ENCODE measurements around the gene NCAPG. TPM values are rescaled to one million over a fixed set of nuclear protein-coding genes. Genes with fewer than 3 reads are reported as not detected.

The NCAPG gene
- total and polyA plus RNA-seq, 2 donors (not counting 1 experiment from before 2014, with no cell fraction given) = 8.0 to 10.1 TPM

- Histone ChIP-seq H3K27me3 (ENCODE audit: control insufficient read depth, insufficient read depth, low read length) (peaks cover 19% of the 10 kb centered on the region), H3K9ac (ENCODE audit: insufficient read depth, low read length) (no peak overlapping the region), H3K4me3 (replicated peaks in 1 of 4; ENCODE audit: control extremely low read depth in 1 of 4, insufficient read depth in 1 of 4, low read depth in 3 of 4, low read length in 4 of 4) (no peak overlapping the region), H3K79me2 (ENCODE audit: control insufficient read depth, insufficient read depth, low read length) (no peaks in the 10 kb centered on the region), H3K4me2 (ENCODE audit: extremely low read depth, insufficient read depth, low read length) (no peak overlapping the region), H3K4me1 (ENCODE audit: control insufficient read depth, extremely low read depth, insufficient read depth, low read length) (peaks cover 2% of the 10 kb centered on the region), H2AFZ (ENCODE audit: low read length) (no peak overlapping the region), H3K27ac (ENCODE audit: insufficient read depth, low read length) (no peak overlapping the region), H3K9me3 (ENCODE audit: control insufficient read depth, insufficient read depth, low read depth, low read length) (no peaks in the 10 kb centered on the region), H3K36me3 (ENCODE audit: control insufficient read depth, insufficient read depth, low read length) (no peaks in the 10 kb centered on the region), H4K20me1 (ENCODE audit: control insufficient read depth, extremely low read depth, insufficient read depth, low read length) (no peaks in the 10 kb centered on the region)
- no peak for DNase-seq (ENCODE audit: low read depth in 2 of 2)
- no peak for TF ChIP-seq EZH2 (IDR thresholded peaks at IDR 0.05; ENCODE audit: low read length, missing control alignments)
- no peak for TF ChIP-seq CTCF (conservative IDR thresholded peaks at IDR 0.05 in 1 of 2, IDR thresholded peaks at IDR 0.05 in 1 of 2; ENCODE audit: low read depth in 1 of 2, low read length in 2 of 2)
Measured at GRCh38 chr4:17778431-17778830, 32.3 kb upstream of the NCAPG start.

GRCh38 chr4:17780501-17781299, 30.1 kb upstream of the NCAPG start:
- Histone ChIP-seq H3K79me2 (ENCODE audit: control insufficient read depth, insufficient read depth, low read length) (no peaks in the 10 kb centered on the region), H3K4me3 (replicated peaks in 1 of 4; ENCODE audit: control extremely low read depth in 1 of 4, insufficient read depth in 1 of 4, low read depth in 3 of 4, low read length in 4 of 4) (peak overlapping the region; percentile 38 to 56 (median 42)), H3K4me1 (ENCODE audit: control insufficient read depth, extremely low read depth, insufficient read depth, low read length) (peaks cover 2% of the 10 kb centered on the region), H3K4me2 (ENCODE audit: extremely low read depth, insufficient read depth, low read length) (peak overlapping the region; percentile 81), H3K9me3 (ENCODE audit: control insufficient read depth, insufficient read depth, low read depth, low read length) (no peaks in the 10 kb centered on the region), H3K9ac (ENCODE audit: insufficient read depth, low read length) (no peak overlapping the region), H4K20me1 (ENCODE audit: control insufficient read depth, extremely low read depth, insufficient read depth, low read length) (no peaks in the 10 kb centered on the region), H3K36me3 (ENCODE audit: control insufficient read depth, insufficient read depth, low read length) (no peaks in the 10 kb centered on the region), H3K27ac (ENCODE audit: insufficient read depth, low read length) (no peak overlapping the region), H2AFZ (ENCODE audit: low read length) (peak overlapping the region; percentile 43), H3K27me3 (ENCODE audit: control insufficient read depth, insufficient read depth, low read length) (peaks cover 19% of the 10 kb centered on the region)
- TF ChIP-seq CTCF (conservative IDR thresholded peaks at IDR 0.05 in 1 of 2, IDR thresholded peaks at IDR 0.05 in 1 of 2; ENCODE audit: low read depth in 1 of 2, low read length in 2 of 2) (no peak), EZH2 (IDR thresholded peaks at IDR 0.05; ENCODE audit: low read length, missing control alignments) (peak; percentile 61)
- peak in 1 of 2 donors; percentile 69 for DNase-seq (ENCODE audit: low read depth in 2 of 2)

- TF ChIP-seq EZH2 (IDR thresholded peaks at IDR 0.05; ENCODE audit: low read length, missing control alignments) (peak; percentile 85), CTCF (conservative IDR thresholded peaks at IDR 0.05 in 1 of 2, IDR thresholded peaks at IDR 0.05 in 1 of 2; ENCODE audit: low read depth in 1 of 2, low read length in 2 of 2) (no peak)
Measured at GRCh38 chr4:17781300-17782287, 29.2 kb upstream of the NCAPG start, which contains the start of gene FAM184B. FAM184B (minus strand) TSS chr4:17781621; CDS start chr4:17781299, 322 bp downstream.

More at GRCh38 chr4:17781300-17782287, 29.2 kb upstream of the NCAPG start, which contains the start of gene FAM184B:
- no peaks in the 10 kb centered on the region for H3K9me3 ChIP-seq (ENCODE audit: control insufficient read depth, insufficient read depth, low read depth, low read length)
- peaks cover 2% of the 10 kb centered on the region for H3K4me1 ChIP-seq (ENCODE audit: control insufficient read depth, extremely low read depth, insufficient read depth, low read length)
- no peaks in the 10 kb centered on the region for H3K36me3 ChIP-seq (ENCODE audit: control insufficient read depth, insufficient read depth, low read length)
- H3K27me3 ChIP-seq (ENCODE audit: control insufficient read depth, insufficient read depth, low read length) = peaks cover 19% of the 10 kb centered on the region
- H4K20me1 ChIP-seq (ENCODE audit: control insufficient read depth, extremely low read depth, insufficient read depth, low read length) = no peaks in the 10 kb centered on the region
- no peaks in the 10 kb centered on the region for H3K79me2 ChIP-seq (ENCODE audit: control insufficient read depth, insufficient read depth, low read length)
- no peak within 1 kb of the TSS for H3K27ac ChIP-seq (ENCODE audit: insufficient read depth, low read length)
- peak within 1 kb of the TSS; percentile 81 for H3K4me2 ChIP-seq (ENCODE audit: extremely low read depth, insufficient read depth, low read length)
- no peak within 1 kb of the TSS for H3K9ac ChIP-seq (ENCODE audit: insufficient read depth, low read length)
- peak within 1 kb of the TSS; percentile 43 for H2AFZ ChIP-seq (ENCODE audit: low read length)
- peak within 1 kb of the TSS; percentile 40 to 56 (median 46) for H3K4me3 ChIP-seq (replicated peaks in 1 of 4; ENCODE audit: control extremely low read depth in 1 of 4, insufficient read depth in 1 of 4, low read depth in 3 of 4, low read length in 4 of 4)
- DNase-seq (ENCODE audit: low read depth in 2 of 2) = peak in 1 of 2 donors; percentile 13
